ENCODE results near the gene BPNT1.
A peak's percentile ranks its signal among the peaks of the same experiment; 100 is the strongest.
"Not testable (repeated sequence)": the region's sequence is repeated elsewhere in the genome, so short reads cannot be mapped to it uniquely, and the experiment has no call there.

The BPNT1 gene, protein sequence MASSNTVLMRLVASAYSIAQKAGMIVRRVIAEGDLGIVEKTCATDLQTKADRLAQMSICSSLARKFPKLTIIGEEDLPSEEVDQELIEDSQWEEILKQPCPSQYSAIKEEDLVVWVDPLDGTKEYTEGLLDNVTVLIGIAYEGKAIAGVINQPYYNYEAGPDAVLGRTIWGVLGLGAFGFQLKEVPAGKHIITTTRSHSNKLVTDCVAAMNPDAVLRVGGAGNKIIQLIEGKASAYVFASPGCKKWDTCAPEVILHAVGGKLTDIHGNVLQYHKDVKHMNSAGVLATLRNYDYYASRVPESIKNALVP

DNA sequence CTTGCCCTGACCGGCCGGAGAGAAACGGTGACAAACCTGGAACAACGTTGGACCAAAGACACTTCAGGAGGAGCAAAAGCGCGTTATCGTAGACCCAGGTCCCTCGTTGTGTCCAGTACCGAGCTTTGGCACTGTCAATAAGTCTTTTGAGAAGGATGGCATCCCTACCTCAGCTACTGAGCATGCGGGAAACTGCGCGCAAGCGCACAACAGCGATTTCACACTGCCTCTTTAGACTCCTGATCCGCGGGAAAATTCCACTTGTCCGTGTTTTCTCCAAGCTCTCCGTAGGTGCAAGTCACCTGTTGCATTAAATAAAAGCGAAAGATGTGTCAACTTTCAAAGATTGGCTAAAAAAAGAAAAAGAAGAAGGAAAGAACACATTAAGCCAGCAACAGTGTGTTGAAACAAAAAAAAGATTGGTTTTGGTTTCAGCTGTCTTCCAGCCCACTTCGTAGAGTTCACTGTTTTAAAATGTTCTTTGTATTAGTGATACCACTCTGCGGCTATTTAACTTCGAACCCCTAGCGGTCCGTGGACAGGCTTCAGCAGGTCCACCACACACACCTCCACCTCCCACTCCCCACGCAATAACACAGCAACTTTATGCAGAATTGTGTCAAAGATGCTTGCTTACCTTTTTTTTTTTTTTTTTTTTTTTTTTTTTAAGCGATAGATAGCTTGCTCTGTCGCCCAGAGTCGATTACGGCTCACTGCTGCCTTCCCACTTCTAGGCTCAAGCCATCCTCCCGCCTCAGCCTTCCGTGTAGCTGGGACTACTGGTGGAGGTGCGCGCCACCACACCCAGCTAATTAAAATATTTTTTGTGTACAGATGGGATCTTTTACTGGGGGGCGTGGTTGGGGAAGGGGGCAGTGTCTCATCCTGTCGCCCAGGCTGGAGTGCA lies at the start of gene BPNT1:
BPNT1 (minus strand) TSS at position 139 of the 907 bp plus-strand sequence. CDS start 9,942 bp downstream, outside the sequence.
- peak; percentile 82 to 93 for DNase-seq

GRCh38 chr1:220137019-220137786 lies 47.6 kb upstream of the BPNT1 start:
- no peak for DNase-seq

DNA sequence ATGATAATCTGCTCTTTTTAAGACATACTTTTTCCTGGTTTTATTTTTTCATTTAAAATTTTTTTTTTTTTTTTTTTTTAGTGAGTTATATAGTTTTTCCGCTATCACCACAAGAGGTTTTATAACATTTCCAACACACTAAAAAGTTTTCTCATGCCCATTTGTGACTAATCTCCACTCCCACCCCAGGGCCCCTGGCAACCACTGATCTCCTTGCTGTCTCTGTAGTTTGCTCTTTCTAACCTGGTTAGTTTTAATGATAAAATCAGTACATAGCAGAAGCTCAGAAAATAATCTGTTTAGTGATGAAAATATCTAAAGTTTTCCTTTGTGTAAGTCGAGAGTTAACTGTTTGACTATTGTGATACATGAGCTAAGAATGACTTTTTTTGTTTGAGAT lies 46.2 kb upstream of the BPNT1 start:
- DNase-seq = no peak

DNA sequence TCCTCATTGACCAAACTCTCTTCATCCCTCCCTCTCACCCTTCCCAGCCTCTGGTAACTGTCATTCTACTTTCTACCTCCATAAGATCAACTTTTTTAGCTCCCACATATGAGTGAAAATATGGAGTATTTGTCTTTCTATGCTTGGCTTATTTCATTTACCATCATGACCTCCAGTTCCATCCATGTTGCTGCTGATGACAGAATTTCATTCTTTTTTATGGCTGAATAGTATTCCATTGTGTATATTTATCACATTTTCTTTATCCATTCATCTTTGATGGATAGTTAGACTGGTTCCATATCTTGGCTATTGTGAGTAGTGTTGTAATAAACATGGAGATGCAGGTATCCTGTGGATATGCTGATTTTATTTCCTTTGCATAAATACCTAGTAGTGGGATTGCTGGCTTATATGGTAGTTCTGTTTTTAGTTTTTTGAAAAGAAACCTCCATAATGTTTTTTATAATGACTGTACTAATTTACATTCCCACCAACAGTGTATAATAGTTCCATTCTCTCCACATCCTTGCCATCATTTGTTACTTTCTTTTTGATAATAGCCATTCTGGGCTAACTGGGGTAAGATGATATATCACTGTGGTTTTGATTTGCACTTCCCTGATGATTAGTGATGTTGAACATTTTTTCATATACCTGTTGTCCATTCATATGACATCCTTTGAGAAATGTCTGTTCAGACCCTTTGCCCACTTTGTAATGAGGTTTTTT lies 40.1 kb upstream of the BPNT1 start:
- DNase-seq = no peak

DNA sequence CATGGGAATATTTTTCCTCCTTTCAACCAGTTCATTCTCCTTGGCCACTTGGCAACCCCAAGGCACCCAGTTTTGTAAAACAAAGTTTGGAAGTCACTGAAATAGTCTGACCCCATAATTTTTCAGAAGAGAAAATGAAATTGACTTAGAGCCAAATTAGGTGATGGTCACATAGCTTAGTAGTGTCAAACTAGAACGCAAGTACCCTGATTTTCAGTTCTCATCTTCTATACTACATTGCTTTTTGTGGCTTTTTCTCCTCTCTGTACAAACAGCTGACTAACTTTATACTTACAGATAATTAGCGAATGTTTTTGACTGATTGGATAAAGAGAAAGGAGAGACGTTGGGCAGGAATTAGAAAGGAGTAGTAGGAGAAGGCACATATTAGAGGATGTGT lies 37.5 kb upstream of the BPNT1 start:
- DNase-seq = no peak

GRCh38 chr1:220124542-220124941 lies 35.0 kb upstream of the BPNT1 start:
- DNase-seq = no peak

- peak in 1 of 2 experiments; percentile 7 for DNase-seq
These were observed 34.3 kb upstream of the BPNT1 start for GRCh38 chr1:220123889-220124288.

DNA sequence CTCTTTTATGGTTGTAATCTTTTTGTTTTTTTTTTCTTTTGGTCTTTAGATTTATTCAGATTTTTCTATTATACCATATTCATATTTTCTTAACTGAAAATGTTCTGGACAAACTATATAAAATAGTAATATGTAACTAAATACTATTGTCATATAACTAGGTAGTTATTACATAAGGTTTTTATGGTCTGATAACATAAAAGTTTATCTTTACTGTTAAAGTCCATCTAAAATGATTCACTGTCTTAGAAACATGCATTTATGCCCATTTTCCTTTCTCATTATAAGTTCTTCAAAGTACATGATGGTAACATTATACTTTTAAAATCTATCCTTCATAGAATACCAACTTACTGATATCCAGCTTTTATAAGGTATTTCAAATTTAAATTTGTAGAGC lies 33.5 kb upstream of the BPNT1 start:
- no peak for DNase-seq

- no peak for DNase-seq
These were observed 32.4 kb upstream of the BPNT1 start for GRCh38 chr1:220121791-220122530.

DNA sequence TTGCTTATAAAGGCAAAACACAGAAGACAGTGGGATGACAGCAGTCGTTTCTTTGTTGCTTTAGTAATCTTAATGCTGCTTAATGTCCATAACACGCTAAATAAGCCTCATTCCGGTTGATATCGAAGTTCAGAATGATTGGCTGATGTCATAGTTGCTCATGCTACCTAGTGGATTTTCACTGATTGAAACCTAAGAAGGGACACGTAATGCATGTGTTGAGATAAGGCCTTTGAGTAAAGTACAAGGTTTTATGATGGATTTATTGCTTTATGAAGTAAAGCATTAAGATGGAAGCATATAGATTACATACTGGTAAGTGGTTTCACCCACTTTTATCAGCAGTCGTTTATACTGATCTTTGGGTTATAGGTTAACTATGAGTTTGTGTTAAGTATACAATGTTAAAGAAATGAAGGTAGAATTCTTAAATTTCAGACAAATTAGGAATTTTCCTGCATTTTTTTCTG lies 29.5 kb upstream of the BPNT1 start:
- no peak for DNase-seq

DNA sequence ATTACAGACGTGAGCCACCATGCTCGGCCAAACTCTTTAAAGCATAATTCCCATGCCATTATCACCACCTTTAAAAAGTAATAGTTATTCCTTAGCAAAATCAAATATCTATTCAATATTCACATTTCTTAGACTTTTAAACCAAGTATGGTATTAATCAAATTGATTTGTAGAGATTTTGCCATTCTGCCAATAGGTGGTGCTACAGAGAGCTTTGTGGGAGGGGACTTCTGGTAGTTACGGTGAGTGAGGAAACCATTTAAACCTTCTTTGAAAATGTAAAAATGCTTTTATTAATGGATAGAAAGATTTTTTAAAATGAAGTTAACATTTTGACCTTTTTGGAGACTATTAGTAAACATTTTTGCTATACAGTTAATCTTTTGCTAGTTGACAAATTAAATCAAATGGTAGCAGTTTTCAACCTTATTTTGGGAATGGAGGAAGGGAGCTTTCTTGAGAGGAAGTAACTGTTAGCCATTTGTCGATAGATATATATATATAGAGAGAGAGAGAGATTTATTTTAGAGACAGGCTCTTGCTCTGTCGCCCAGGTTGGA lies 23.6 kb upstream of the BPNT1 start:
- DNase-seq = peak in 1 of 2 experiments; percentile 6

- not testable (repeated sequence) for DNase-seq
These were observed 23.0 kb upstream of the BPNT1 start for GRCh38 chr1:220112600-220112999.

GRCh38 chr1:220110473-220110872 lies 20.9 kb upstream of the BPNT1 start:
- DNase-seq = not testable (repeated sequence)

DNA sequence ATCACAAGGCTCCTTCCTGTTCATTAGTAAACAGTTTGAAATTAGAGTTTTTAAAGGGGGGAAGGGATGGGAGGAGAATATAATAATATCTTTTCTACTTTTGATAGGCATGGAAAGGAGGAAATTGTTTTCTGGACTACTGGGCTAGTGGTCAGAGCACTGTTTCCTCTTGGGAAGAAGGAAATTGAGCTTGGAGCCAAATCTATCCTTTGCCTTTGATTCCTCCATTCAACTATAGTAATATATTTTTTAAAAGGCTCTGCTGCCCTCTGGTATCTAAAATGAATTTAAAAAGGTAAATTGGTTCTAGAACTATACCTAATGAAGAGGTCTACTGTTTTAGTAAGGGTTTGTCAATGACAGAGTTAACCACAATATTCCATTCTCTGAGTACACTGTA lies 10.2 kb upstream of the BPNT1 start:
- DNase-seq = no peak

- DNase-seq = peak; percentile 42 to 86
These were observed 4.7 kb upstream of the BPNT1 start, which contains the start of gene IARS2 for GRCh38 chr1:220094016-220094911. Gene IARS2 (plus strand): TSS chr1:220094132. CDS start chr1:220094217, 85 bp downstream.

- no peak for DNase-seq
These were observed 3.9 kb upstream of the BPNT1 start for GRCh38 chr1:220093361-220094015.

GRCh38 chr1:220092694-220093093 lies 3.1 kb upstream of the BPNT1 start:
- DNase-seq = no peak

DNA sequence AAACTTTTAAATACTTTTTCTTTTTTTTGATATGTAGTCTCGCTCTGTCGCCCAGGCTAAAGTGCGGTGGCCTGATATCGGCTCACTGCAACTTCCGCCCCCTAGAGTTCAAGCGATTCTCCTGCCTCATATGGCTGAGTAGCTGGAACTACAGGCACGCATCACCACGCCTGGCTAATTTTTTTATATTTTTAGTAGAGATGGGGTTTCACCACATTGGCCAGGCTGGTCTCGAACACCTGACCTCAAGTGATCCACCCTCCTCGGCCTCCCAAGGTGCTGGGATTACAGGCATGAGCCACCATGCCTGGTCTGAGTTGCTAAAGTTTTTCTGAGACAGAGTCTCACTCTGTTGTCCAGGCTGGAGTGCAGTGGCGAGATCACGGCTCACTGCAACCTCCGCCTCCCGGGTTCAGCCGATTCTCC lies 3.3 kb downstream of the BPNT1 start:
- not testable (repeated sequence) for DNase-seq

GRCh38 chr1:220084460-220084859 lies 5.1 kb downstream of the BPNT1 start:
- DNase-seq = no peak
